HEK293 (cell line): Measurements from ENCODE around the gene BAD.

Source experiments
- CTCF ChIA-PET: fragments of 350-600 bp; formaldehyde crosslinking; extraction: SDS; loops from one replicate; lab custom pipeline; 2021; ENCODE audit warnings: antibody characterized with exemption; lab: Yijun Ruan, JAX
- POLR2A ChIA-PET: fragments of 300-600 bp; formaldehyde crosslinking; extraction: SDS; loops from one replicate; lab custom pipeline; 2020; ENCODE audit warnings: antibody characterized with exemption, inconsistent platforms; lab: Yijun Ruan, JAX
- H3K27ac ChIP-seq: fragments of 200-500 bp; sonication (Bioruptor generic); 2 replicates; pipeline ENCODE4 v1.5.1; 2014; ENCODE audit warnings: low read depth, low read length, control low read depth, inconsistent platforms; ENCODE audit errors: extremely low read depth
- H3K36me3 ChIP-seq, 2 experiments: fragments of 200-500 bp in 1 of 2; sonication (Bioruptor generic) in 1 of 2; 1 replicate in 1 of 2; 2 replicates in 1 of 2; pipeline ENCODE4 v1.5.1; 2014 to 2017; ENCODE audit warnings: inconsistent platforms in 2 of 2, low read length in 2 of 2; ENCODE audit not compliant: control insufficient read depth in 2 of 2, insufficient read depth in 1 of 2
- H3K4me1 ChIP-seq: fragments of 200-500 bp; sonication (Bioruptor generic); 2 replicates; pipeline ENCODE4 v1.5.1; 2014; ENCODE audit warnings: mild to moderate bottlenecking, low read length, inconsistent platforms; ENCODE audit not compliant: control insufficient read depth, insufficient read depth
- H3K4me3 ChIP-seq: 2 replicates; pipeline ENCODE4 v1.5.1; 2011; ENCODE audit warnings: low read depth, mild to moderate bottlenecking, control low read depth, low read length, moderate library complexity
- H3K9me3 ChIP-seq: fragments of 200-500 bp; sonication (Bioruptor generic); 2 replicates; pipeline ENCODE4 v1.5.1; 2014; ENCODE audit warnings: low read depth, low read length, inconsistent platforms; ENCODE audit not compliant: control insufficient read depth, insufficient read depth
- KLF7 ChIP-seq: fragments of 450-650 bp; formaldehyde crosslinking; IDR thresholded peaks from 2 replicates; pipeline ENCODE4 v1.5.1; 2016; ENCODE audit warnings: missing biosample characterization, missing genetic modification characterization, borderline replicate concordance
- RBAK ChIP-seq: fragments of 450-650 bp; formaldehyde crosslinking; IDR thresholded peaks from 2 replicates; pipeline ENCODE4 v1.5.1; 2016; ENCODE audit warnings: missing biosample characterization, missing genetic modification characterization
- YY1 ChIP-seq: fragments of 450-650 bp; formaldehyde crosslinking; IDR thresholded peaks from 2 replicates; pipeline ENCODE4 v1.5.1; 2018; ENCODE audit warnings: missing biosample characterization, missing genetic modification characterization
- YY2 ChIP-seq: fragments of 450-650 bp; formaldehyde crosslinking; IDR thresholded peaks from 2 replicates; pipeline ENCODE4 v1.5.1; 2016; ENCODE audit warnings: missing biosample characterization, missing genetic modification characterization
- ZBTB21 ChIP-seq: fragments of 450-650 bp; formaldehyde crosslinking; IDR thresholded peaks from 2 replicates; pipeline ENCODE4 v1.5.1; 2017; ENCODE audit warnings: missing biosample characterization, missing genetic modification characterization
- ZFP3 ChIP-seq: fragments of 450-650 bp; formaldehyde crosslinking; IDR thresholded peaks from 2 replicates; pipeline ENCODE4 v1.5.1; 2016; ENCODE audit warnings: low read depth, missing biosample characterization, missing genetic modification characterization
- ZNF202 ChIP-seq: fragments of 450-650 bp; formaldehyde crosslinking; IDR thresholded peaks from 2 replicates; pipeline ENCODE4 v1.5.1; 2016; ENCODE audit warnings: missing biosample characterization, missing genetic modification characterization, borderline replicate concordance
- ZNF302 ChIP-seq: fragments of 450-650 bp; formaldehyde crosslinking; IDR thresholded peaks from 2 replicates; pipeline ENCODE4 v1.5.1; 2016; ENCODE audit warnings: missing biosample characterization, missing genetic modification characterization, low read depth
- ZNF324 ChIP-seq: fragments of 450-650 bp; formaldehyde crosslinking; IDR thresholded peaks from 2 replicates; pipeline ENCODE4 v1.5.1; 2016; ENCODE audit warnings: missing biosample characterization, missing genetic modification characterization
- ZNF335 ChIP-seq: fragments of 450-650 bp; formaldehyde crosslinking; conservative IDR thresholded peaks from 2 replicates; pipeline ENCODE4 v1.5.1; 2016; ENCODE audit warnings: missing biosample characterization, missing genetic modification characterization
- ZNF544 ChIP-seq: fragments of 450-650 bp; formaldehyde crosslinking; IDR thresholded peaks from 2 replicates; pipeline ENCODE4 v1.5.0; 2017; ENCODE audit warnings: missing biosample characterization, missing genetic modification characterization
- ZNF596 ChIP-seq: fragments of 450-650 bp; IDR thresholded peaks from 2 replicates; pipeline ENCODE4 v1.5.0; 2018; ENCODE audit warnings: missing biosample characterization, mild to moderate bottlenecking, missing genetic modification characterization, moderate library complexity
- ZNF747 ChIP-seq: fragments of 450-650 bp; formaldehyde crosslinking; IDR thresholded peaks from 2 replicates; pipeline ENCODE4 v1.5.1; 2016; ENCODE audit warnings: missing biosample characterization, missing genetic modification characterization
- ZNF768 ChIP-seq: fragments of 450-650 bp; formaldehyde crosslinking; IDR thresholded peaks from 2 replicates; pipeline ENCODE4 v1.5.1; 2018; ENCODE audit warnings: missing biosample characterization, mild to moderate bottlenecking, missing genetic modification characterization
- ZNF776 ChIP-seq: fragments of 450-650 bp; formaldehyde crosslinking; IDR thresholded peaks from 2 replicates; pipeline ENCODE4 v1.5.0; 2017; ENCODE audit warnings: missing biosample characterization, missing genetic modification characterization, borderline replicate concordance
- ZNF792 ChIP-seq: fragments of 450-650 bp; formaldehyde crosslinking; IDR thresholded peaks from 2 replicates; pipeline ENCODE4 v1.5.1; 2016; ENCODE audit warnings: missing biosample characterization, missing genetic modification characterization
- ZSCAN16 ChIP-seq: fragments of 450-650 bp; formaldehyde crosslinking; IDR thresholded peaks from 2 replicates; pipeline ENCODE4 v1.5.1; 2016; ENCODE audit warnings: missing biosample characterization, missing genetic modification characterization
- TF ChIP-seq, protein P1 (sequence below): fragments of 450-650 bp; formaldehyde crosslinking; IDR thresholded peaks from 2 replicates; pipeline ENCODE4; 2016; ENCODE audit warnings: missing biosample characterization, missing genetic modification characterization
- TF ChIP-seq, protein P2 (sequence below): fragments of 450-650 bp; formaldehyde crosslinking; IDR thresholded peaks from 2 replicates; pipeline ENCODE4 v1.5.1; 2016; ENCODE audit warnings: missing biosample characterization, missing genetic modification characterization
- TF ChIP-seq, protein P3 (sequence below): fragments of 450-650 bp; formaldehyde crosslinking; IDR thresholded peaks from 2 replicates; pipeline ENCODE4 v1.5.0; 2017; ENCODE audit warnings: missing biosample characterization, missing genetic modification characterization, borderline replicate concordance
- TF ChIP-seq, protein P4 (sequence below): fragments of 450-650 bp; formaldehyde crosslinking; IDR thresholded peaks from 2 replicates; pipeline ENCODE4 v1.5.1; 2017; ENCODE audit warnings: missing biosample characterization, missing genetic modification characterization

The BAD gene

DNA sequence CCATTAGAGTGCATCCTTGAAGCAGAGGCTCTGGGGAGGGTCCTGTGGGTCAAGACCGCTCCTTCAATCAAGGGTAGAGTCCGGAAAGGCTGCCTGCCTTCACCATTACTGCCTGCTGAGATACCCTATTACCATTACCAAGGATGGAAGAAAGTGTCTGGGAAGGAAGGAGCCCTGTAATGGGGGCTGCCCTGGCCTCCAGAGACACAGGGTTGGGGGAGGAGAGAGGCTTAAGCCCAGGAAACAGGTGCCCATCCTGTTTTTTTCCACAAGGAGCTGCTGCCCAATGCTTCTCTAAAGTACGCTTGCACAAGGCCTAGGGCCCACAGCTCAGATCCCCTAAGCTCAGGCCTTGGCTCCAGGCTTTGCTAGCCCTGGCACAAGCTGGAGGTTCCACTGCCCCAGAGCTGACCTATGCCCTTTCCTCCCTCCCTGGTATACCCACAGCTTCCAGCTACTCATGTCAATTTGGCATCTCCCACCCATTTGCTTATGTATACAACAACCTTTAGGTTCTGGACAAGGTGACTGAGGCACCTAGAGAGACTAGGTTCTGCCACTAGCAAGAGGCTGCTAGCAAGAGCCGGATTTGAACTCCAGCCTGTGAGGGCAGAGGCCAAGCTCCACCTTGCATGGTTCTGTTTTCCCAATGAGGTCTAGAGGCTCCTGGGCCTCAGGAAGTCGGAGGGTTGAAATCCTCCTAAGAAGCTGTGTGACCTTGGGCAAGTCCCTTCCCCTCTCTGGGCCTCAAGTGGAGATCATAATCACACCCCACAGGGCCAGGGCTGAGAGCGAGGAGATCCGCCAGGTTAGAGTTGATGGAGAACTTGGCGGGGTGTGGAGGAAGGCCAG lies 34.7 kb downstream of the BAD start:
- Histone ChIP-seq H3K4me1 (peaks cover 10% of the 10 kb centered on the region), H3K36me3 (peaks cover 0 to 12% of the 10 kb centered on the region in 2 experiments; a peak in 1 of 3 replicates), H3K9me3 (no peaks in the 10 kb centered on the region), H3K4me3 (no peak overlapping the region), H3K27ac (no peak overlapping the region)
- TF ChIP-seq, protein P1, sequence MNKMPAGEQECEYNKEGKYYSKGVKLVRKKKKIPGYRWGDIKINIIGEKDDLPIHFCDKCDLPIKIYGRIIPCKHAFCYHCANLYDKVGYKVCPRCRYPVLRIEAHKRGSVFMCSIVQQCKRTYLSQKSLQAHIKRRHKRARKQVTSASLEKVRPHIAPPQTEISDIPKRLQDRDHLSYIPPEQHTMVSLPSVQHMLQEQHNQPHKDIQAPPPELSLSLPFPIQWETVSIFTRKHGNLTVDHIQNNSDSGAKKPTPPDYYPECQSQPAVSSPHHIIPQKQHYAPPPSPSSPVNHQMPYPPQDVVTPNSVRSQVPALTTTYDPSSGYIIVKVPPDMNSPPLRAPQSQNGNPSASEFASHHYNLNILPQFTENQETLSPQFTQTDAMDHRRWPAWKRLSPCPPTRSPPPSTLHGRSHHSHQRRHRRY (tag by site-specific recombination), result no peak
- TF ChIP-seq ZNF768 (tag by site-specific recombination), result peak; percentile 97
- no peak for TF ChIP-seq KLF7 (tag by site-specific recombination)
- TF ChIP-seq, protein P2, sequence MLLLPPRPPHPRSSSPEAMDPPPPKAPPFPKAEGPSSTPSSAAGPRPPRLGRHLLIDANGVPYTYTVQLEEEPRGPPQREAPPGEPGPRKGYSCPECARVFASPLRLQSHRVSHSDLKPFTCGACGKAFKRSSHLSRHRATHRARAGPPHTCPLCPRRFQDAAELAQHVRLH (tag by site-specific recombination), result peak; percentile 73
- CTCF ChIA-PET, result interaction anchor here (0.7 to 3.6 kb wide), 12 partner anchors 8 to 105 kb away, joined by 3 to 48 read pairs (median 4); partner anchors contain the start of genes CATSPERZ and FKBP2
- POLR2A ChIA-PET, result interaction anchor here (0.9 to 4.2 kb wide), 4 partner anchors 9 to 68 kb away, joined by 4 to 52 read pairs (median 6); partner anchors contain the start of genes FKBP2 and PRDX5

DNA sequence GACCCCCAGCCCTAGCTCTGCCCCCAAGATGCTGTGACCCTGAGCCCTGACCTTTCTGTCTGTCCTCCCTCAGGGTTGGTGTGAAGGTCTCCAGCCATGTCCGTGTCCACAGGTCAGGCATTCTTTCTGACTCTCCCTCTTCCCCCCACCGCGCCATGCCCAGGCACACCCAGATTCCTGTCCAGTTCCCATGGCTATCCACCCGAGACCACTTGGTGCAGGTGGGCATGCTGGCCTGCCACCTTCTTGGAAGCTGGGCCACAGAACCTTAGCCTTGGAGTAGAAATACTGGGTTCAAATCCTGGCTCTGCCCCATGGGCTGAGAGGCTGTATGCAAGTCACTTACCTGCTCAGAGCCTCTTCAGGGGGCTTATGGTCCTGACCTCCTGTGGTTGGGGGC lies 35.4 kb downstream of the BAD start:
- CTCF ChIA-PET, result interaction anchor here (1.0 kb wide), 1 partner anchor 9 kb away, joined by 3 read pairs; no protein-coding TSS in a partner anchor
- H3K27ac ChIP-seq, result no peak overlapping the region
- peaks cover 0 to 9% of the 10 kb centered on the region in 2 experiments; a peak in 1 of 3 replicates for H3K36me3 ChIP-seq
- H3K4me3 ChIP-seq, result no peak overlapping the region
- TF ChIP-seq ZBTB21 (no peak), ZNF544 (no peak), YY2 (no peak), YY1 (tag by site-specific recombination) (no peak), ZNF596 (tag by site-specific recombination) (no peak), ZFP3 (tag by site-specific recombination) (no peak)
- TF ChIP-seq, protein P2 (tag by site-specific recombination), result no peak
- TF ChIP-seq, protein P1 (tag by site-specific recombination), result no peak
- POLR2A ChIA-PET, result interaction anchor here (0.9 to 4.2 kb wide), 4 partner anchors 8 to 23 kb away, joined by 3 to 52 read pairs (median 6); partner anchors contain the start of genes FKBP2, NUDT22 and TRPT1
- H3K9me3 ChIP-seq, result no peaks in the 10 kb centered on the region
- H3K4me1 ChIP-seq, result peaks cover 10% of the 10 kb centered on the region

DNA sequence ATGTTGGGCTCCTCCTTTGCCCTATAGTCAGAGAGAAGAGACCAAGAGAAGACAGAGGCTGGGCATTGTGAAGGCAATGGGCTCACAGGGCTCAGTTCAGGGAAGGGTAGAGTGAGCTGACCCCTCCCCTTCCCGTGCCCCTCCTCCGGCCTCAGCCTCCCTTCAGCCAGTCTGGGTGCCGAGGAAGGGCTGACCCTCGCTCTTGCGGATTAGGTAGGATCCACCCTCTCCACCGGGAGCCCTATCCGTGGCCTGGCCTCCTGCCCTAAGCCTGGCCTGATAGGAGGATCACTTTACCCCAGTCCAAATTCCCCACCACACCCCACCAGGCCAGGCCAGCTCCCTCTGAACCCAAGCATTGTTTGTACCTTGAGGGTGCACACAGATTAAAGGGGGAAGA lies 35.9 kb downstream of the BAD start:
- ChIA-PET CTCF (interaction anchor here (1.0 kb wide), 1 partner anchor 10 kb away, joined by 3 read pairs; no protein-coding TSS in a partner anchor), POLR2A (interaction anchor here (1.2 kb wide), 1 partner anchor 22 kb away, joined by 3 read pairs; the partner anchor contains the start of genes NUDT22 and TRPT1)
- peaks cover 0 to 14% of the 10 kb centered on the region in 2 experiments; a peak in 1 of 3 replicates for H3K36me3 ChIP-seq
- no peak overlapping the region for H3K27ac ChIP-seq
- no peak overlapping the region for H3K4me3 ChIP-seq
- H3K9me3 ChIP-seq, result no peaks in the 10 kb centered on the region
- peaks cover 10% of the 10 kb centered on the region for H3K4me1 ChIP-seq
- no peak for TF ChIP-seq ZNF335
- no peak for TF ChIP-seq ZNF302
- TF ChIP-seq, protein P3, sequence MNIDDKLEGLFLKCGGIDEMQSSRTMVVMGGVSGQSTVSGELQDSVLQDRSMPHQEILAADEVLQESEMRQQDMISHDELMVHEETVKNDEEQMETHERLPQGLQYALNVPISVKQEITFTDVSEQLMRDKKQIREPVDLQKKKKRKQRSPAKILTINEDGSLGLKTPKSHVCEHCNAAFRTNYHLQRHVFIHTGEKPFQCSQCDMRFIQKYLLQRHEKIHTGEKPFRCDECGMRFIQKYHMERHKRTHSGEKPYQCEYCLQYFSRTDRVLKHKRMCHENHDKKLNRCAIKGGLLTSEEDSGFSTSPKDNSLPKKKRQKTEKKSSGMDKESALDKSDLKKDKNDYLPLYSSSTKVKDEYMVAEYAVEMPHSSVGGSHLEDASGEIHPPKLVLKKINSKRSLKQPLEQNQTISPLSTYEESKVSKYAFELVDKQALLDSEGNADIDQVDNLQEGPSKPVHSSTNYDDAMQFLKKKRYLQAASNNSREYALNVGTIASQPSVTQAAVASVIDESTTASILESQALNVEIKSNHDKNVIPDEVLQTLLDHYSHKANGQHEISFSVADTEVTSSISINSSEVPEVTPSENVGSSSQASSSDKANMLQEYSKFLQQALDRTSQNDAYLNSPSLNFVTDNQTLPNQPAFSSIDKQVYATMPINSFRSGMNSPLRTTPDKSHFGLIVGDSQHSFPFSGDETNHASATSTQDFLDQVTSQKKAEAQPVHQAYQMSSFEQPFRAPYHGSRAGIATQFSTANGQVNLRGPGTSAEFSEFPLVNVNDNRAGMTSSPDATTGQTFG (tag by site-specific recombination), result no peak
- TF ChIP-seq ZSCAN16 (tag by site-specific recombination), result no peak
- TF ChIP-seq, protein P4, sequence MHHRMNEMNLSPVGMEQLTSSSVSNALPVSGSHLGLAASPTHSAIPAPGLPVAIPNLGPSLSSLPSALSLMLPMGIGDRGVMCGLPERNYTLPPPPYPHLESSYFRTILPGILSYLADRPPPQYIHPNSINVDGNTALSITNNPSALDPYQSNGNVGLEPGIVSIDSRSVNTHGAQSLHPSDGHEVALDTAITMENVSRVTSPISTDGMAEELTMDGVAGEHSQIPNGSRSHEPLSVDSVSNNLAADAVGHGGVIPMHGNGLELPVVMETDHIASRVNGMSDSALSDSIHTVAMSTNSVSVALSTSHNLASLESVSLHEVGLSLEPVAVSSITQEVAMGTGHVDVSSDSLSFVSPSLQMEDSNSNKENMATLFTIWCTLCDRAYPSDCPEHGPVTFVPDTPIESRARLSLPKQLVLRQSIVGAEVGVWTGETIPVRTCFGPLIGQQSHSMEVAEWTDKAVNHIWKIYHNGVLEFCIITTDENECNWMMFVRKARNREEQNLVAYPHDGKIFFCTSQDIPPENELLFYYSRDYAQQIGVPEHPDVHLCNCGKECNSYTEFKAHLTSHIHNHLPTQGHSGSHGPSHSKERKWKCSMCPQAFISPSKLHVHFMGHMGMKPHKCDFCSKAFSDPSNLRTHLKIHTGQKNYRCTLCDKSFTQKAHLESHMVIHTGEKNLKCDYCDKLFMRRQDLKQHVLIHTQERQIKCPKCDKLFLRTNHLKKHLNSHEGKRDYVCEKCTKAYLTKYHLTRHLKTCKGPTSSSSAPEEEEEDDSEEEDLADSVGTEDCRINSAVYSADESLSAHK (tag by site-specific recombination), result no peak
- TF ChIP-seq ZNF747 (tag by site-specific recombination), result no peak
- no peak for TF ChIP-seq ZNF202 (tag by site-specific recombination)
- TF ChIP-seq ZNF776 (tag by site-specific recombination), result no peak
- no peak for TF ChIP-seq ZNF324 (tag by site-specific recombination)
- TF ChIP-seq RBAK (tag by site-specific recombination), result no peak
- no peak for TF ChIP-seq ZNF792 (tag by site-specific recombination)
